Smooth muscle cell (in vitro differentiated cells): ENCODE measurements around the gene TMEM187. TPM values are rescaled to one million over a fixed set of nuclear protein-coding genes. Genes with fewer than 3 reads are reported as not detected.

Experiments
- DNase-seq: peaks from one replicate; lab custom pipeline; 2025; ENCODE audit not compliant: unreplicated experiment; lab: John Stamatoyannopoulos, UW
- H2AFZ ChIP-seq: fragments of 200-600 bp; sonication (generic); 2 replicates; pipeline ENCODE4 v1.6.0; 2016; ENCODE audit warnings: antibody characterized with exemption, low read depth, mild to moderate bottlenecking
- H3F3A ChIP-seq: fragments of 200-600 bp; sonication (generic); 2 replicates; pipeline ENCODE4 v1.6.0; 2017; ENCODE audit warnings: antibody characterized with exemption, low read depth
- H3K27ac ChIP-seq: fragments of 200-600 bp; sonication (generic); 2 replicates; pipeline ENCODE4 v1.5.1; 2016; ENCODE audit warnings: low read depth, mild to moderate bottlenecking
- H3K27me3 ChIP-seq: fragments of 200-600 bp; sonication (generic); 2 replicates; pipeline ENCODE4 v1.6.1; 2016; ENCODE audit warnings: low read depth, mild to moderate bottlenecking
- H3K36me3 ChIP-seq: fragments of 200-600 bp; sonication (generic); 2 replicates; pipeline ENCODE4 v1.5.1; 2016; ENCODE audit warnings: low read depth
- H3K4me1 ChIP-seq: fragments of 200-600 bp; sonication (generic); 2 replicates; pipeline ENCODE4 v1.5.1; 2016; ENCODE audit warnings: low read depth
- H3K4me2 ChIP-seq: fragments of 200-600 bp; sonication (generic); 2 replicates; pipeline ENCODE4 v1.6.0; 2016; ENCODE audit warnings: mild to moderate bottlenecking
- H3K4me3 ChIP-seq: fragments of 200-600 bp; sonication (generic); 2 replicates; pipeline ENCODE4 v1.5.1; 2016; ENCODE audit warnings: mild to moderate bottlenecking
- H3K79me2 ChIP-seq: fragments of 200-600 bp; sonication (generic); 2 replicates; pipeline ENCODE4 v1.6.0; 2016; ENCODE audit warnings: low read depth, mild to moderate bottlenecking
- H3K9ac ChIP-seq: fragments of 200-600 bp; sonication (generic); 2 replicates; pipeline ENCODE4 v1.6.0; 2016; ENCODE audit warnings: low read depth
- H3K9me3 ChIP-seq: fragments of 200-600 bp; sonication (generic); replicated peaks from 2 replicates; pipeline ENCODE4 v1.5.1; 2016; ENCODE audit warnings: low read depth
- H4K20me1 ChIP-seq: fragments of 200-600 bp; sonication (generic); 2 replicates; pipeline ENCODE4 v1.6.0; 2016; ENCODE audit warnings: low read depth
- CTCF ChIP-seq: fragments of 200-600 bp; sonication (generic); IDR thresholded peaks from 2 replicates; pipeline ENCODE4 v1.5.1; 2017; ENCODE audit warnings: borderline replicate concordance, mild to moderate bottlenecking, antibody characterized with exemption; ENCODE audit not compliant: insufficient read depth, poor library complexity, severe bottlenecking
- WGBS: methylation state at CpG from one replicate; pipeline ENCODE4 v1.1.7; 2016; ENCODE audit warnings: low lambda C conversion rate; 5-methylcytosine and 5-hydroxymethylcytosine counted together
- polyA plus RNA-seq: library from polyadenylated mRNA; unstranded; fragments of >200 nt; fragmentation: Nextera tagmentation; extraction: Ambion mirVana; gene quantifications from 2 replicates; pipeline ENCODE4 v1.2.1, GENCODE V29; 2016
- total RNA-seq: library from RNA; depleted of rRNA; stranded (reverse); fragments of >200 nt; gene quantifications from 2 replicates; pipeline ENCODE4 v1.2.3, GENCODE V29; 2014

Gene TMEM187
- total and polyA plus RNA-seq, 2 experiments from 2014 or later: 6.2 to 9.8 TPM

GRCh38 chrX:153945956-153946943 lies 26.3 kb upstream of the TMEM187 start:
- Histone ChIP-seq H3K4me2 (no peak overlapping the region), H3K27me3 (no peaks in the 10 kb centered on the region), H3F3A (no peaks in the 10 kb centered on the region), H3K79me2 (no peaks in the 10 kb centered on the region), H3K9ac (no peak overlapping the region), H3K4me3 (no peak overlapping the region), H3K9me3 (no peaks in the 10 kb centered on the region), H2AFZ (no peak overlapping the region), H3K36me3 (no peaks in the 10 kb centered on the region), H3K4me1 (no peaks in the 10 kb centered on the region), H4K20me1 (no peaks in the 10 kb centered on the region), H3K27ac (no peak overlapping the region)
- 90% methylated on average over 23 of the region's 24 CpGs for WGBS
- no peak for TF ChIP-seq CTCF
- no peak for DNase-seq

- Histone ChIP-seq H3K36me3 (no peaks in the 10 kb centered on the region), H3K9me3 (no peaks in the 10 kb centered on the region), H3K4me2 (no peak overlapping the region), H3K79me2 (no peaks in the 10 kb centered on the region), H3F3A (no peaks in the 10 kb centered on the region), H3K4me1 (no peaks in the 10 kb centered on the region), H2AFZ (no peak overlapping the region), H3K27ac (no peak overlapping the region), H3K27me3 (no peaks in the 10 kb centered on the region), H4K20me1 (no peaks in the 10 kb centered on the region), H3K4me3 (no peak overlapping the region), H3K9ac (no peak overlapping the region)
- no peak for DNase-seq
- WGBS: 71% methylated on average over 18 of the region's 19 CpGs
- peak; percentile 66 for TF ChIP-seq CTCF
Observed at GRCh38 chrX:153947009-153947769, 25.4 kb upstream of the TMEM187 start.

GRCh38 chrX:153948002-153948466 lies 24.5 kb upstream of the TMEM187 start:
- Histone ChIP-seq H2AFZ (no peak overlapping the region), H3K4me2 (no peak overlapping the region), H3K36me3 (no peaks in the 10 kb centered on the region), H3K9me3 (no peaks in the 10 kb centered on the region), H3K4me3 (no peak overlapping the region), H3K27ac (no peak overlapping the region), H4K20me1 (peaks cover 3% of the 10 kb centered on the region), H3K27me3 (no peaks in the 10 kb centered on the region), H3K79me2 (no peaks in the 10 kb centered on the region), H3K4me1 (no peaks in the 10 kb centered on the region), H3F3A (no peaks in the 10 kb centered on the region), H3K9ac (no peak overlapping the region)
- WGBS: 70% methylated on average over 10 of the region's 10 CpGs
- DNase-seq: no peak
- TF ChIP-seq CTCF: no peak
